ENCODE results near the gene IL1RAPL2. TPM values are rescaled to one million over a fixed set of nuclear protein-coding genes. Genes with fewer than 3 reads are reported as not detected.

Gene IL1RAPL2
- total RNA-seq, 1 experiment from 2014 or later, result 1.6 TPM

DNA sequence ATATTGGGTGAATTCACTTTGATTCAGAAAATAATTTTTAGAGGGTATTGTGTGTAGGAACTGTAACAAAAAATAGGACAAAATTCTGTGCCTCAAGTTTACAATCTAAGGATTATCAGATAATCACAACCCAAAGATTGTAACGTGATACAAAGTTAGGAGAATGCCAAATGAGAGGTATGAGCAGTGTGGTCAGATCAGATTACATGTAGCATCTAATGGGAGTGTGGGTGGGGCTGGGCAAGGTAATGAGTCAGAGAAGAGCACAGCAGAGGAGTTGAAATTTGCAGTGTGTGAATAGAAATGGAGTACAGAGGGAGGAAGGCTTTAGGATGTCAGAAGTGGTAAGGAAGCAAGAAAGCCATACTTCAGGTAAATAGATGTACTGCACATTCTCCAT is 757.9 kb downstream of the IL1RAPL2 start:
- Histone ChIP-seq H3K4me2 (peak overlapping the region; percentile 28; the same call in 1 of the 2 replicates), H4K20me1 (ENCODE audit: insufficient read depth) (no peaks in the 10 kb centered on the region), H3K4me1 (replicated peaks; ENCODE audit: insufficient read depth) (peaks cover 20% of the 10 kb centered on the region), H3K79me2 (ENCODE audit: low read depth) (no peaks in the 10 kb centered on the region), H3F3A (ENCODE audit: insufficient read depth, low read depth) (peaks cover 14% of the 10 kb centered on the region; the same call in 1 of the 2 replicates), H3K4me3 (no peak overlapping the region), H3K27me3 (ENCODE audit: insufficient read depth, low read depth) (no peaks in the 10 kb centered on the region), H3K9me2 (ENCODE audit: insufficient read depth) (no peaks in the 10 kb centered on the region), H3K36me3 (ENCODE audit: low read depth) (no peaks in the 10 kb centered on the region), H2AFZ (no peak overlapping the region), H3K9me3 (ENCODE audit: insufficient read depth, low read depth) (no peaks in the 10 kb centered on the region), H3K27ac (no peak overlapping the region)
- TF ChIP-seq, protein P1, sequence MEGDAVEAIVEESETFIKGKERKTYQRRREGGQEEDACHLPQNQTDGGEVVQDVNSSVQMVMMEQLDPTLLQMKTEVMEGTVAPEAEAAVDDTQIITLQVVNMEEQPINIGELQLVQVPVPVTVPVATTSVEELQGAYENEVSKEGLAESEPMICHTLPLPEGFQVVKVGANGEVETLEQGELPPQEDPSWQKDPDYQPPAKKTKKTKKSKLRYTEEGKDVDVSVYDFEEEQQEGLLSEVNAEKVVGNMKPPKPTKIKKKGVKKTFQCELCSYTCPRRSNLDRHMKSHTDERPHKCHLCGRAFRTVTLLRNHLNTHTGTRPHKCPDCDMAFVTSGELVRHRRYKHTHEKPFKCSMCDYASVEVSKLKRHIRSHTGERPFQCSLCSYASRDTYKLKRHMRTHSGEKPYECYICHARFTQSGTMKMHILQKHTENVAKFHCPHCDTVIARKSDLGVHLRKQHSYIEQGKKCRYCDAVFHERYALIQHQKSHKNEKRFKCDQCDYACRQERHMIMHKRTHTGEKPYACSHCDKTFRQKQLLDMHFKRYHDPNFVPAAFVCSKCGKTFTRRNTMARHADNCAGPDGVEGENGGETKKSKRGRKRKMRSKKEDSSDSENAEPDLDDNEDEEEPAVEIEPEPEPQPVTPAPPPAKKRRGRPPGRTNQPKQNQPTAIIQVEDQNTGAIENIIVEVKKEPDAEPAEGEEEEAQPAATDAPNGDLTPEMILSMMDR (conservative IDR thresholded peaks at IDR 0.05), result no peak
- no peak for TF ChIP-seq EZH2 (IDR thresholded peaks at IDR 0.05; ENCODE audit: low read depth)
- BruUV-seq (replicated peaks), result no TSS peak
- peak; percentile 61 to 79 for DNase-seq
- intact Hi-C loops (cut with micrococcal nuclease; ENCODE audit: unreplicated experiment), result no loop called here
- ChIA-PET POLR2A (ENCODE audit: unreplicated experiment) (interaction anchor here (0.7 kb wide), 1 partner anchor 11 kb away, joined by 5 read pairs; no protein-coding TSS in a partner anchor), CTCF (no interaction called here)

DNA sequence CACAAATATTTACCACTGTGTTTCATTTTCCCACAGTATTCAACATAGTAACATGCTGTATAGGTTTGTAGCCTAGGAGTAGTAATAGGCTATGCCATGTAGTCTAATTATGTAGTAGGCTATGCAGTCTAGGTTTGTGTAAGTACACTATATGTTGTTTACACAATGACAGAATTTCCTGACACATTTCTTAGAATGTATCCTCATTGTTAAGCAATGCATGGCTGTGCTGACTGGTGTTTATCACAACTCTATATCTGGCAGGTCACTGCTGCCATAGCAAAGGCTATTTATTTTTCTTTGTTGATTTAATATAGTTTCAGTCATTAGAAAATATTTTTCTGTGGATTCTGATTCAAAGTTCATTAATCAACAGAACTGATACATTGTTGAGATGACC is 762.8 kb downstream of the IL1RAPL2 start:
- ChIA-PET CTCF (no interaction called here), POLR2A (ENCODE audit: unreplicated experiment) (no interaction called here)
- no peaks in the 10 kb centered on the region for H3K36me3 ChIP-seq (ENCODE audit: low read depth)
- no peaks in the 10 kb centered on the region for H3K9me2 ChIP-seq (ENCODE audit: insufficient read depth)
- TF ChIP-seq, protein P1 (conservative IDR thresholded peaks at IDR 0.05), result no peak
- no peak for TF ChIP-seq EZH2 (IDR thresholded peaks at IDR 0.05; ENCODE audit: low read depth)
- intact Hi-C loops (cut with micrococcal nuclease; ENCODE audit: unreplicated experiment), result no loop called here
- no peaks in the 10 kb centered on the region for H3K79me2 ChIP-seq (ENCODE audit: low read depth)
- no TSS peak for BruUV-seq (replicated peaks)
- no peak overlapping the region for H3K27ac ChIP-seq
- H3K9me3 ChIP-seq (ENCODE audit: insufficient read depth, low read depth), result no peaks in the 10 kb centered on the region
- H3K27me3 ChIP-seq (ENCODE audit: insufficient read depth, low read depth), result no peaks in the 10 kb centered on the region
- H2AFZ ChIP-seq, result no peak overlapping the region
- peaks cover 8% of the 10 kb centered on the region; the same call in 1 of the 2 replicates for H3F3A ChIP-seq (ENCODE audit: insufficient read depth, low read depth)
- H3K4me3 ChIP-seq, result no peak overlapping the region
- no peaks in the 10 kb centered on the region for H4K20me1 ChIP-seq (ENCODE audit: insufficient read depth)
- H3K4me1 ChIP-seq (replicated peaks; ENCODE audit: insufficient read depth), result peaks cover 31% of the 10 kb centered on the region
- DNase-seq, result peak in 1 of 2 experiments; percentile 77
- H3K4me2 ChIP-seq, result no peak overlapping the region

DNA sequence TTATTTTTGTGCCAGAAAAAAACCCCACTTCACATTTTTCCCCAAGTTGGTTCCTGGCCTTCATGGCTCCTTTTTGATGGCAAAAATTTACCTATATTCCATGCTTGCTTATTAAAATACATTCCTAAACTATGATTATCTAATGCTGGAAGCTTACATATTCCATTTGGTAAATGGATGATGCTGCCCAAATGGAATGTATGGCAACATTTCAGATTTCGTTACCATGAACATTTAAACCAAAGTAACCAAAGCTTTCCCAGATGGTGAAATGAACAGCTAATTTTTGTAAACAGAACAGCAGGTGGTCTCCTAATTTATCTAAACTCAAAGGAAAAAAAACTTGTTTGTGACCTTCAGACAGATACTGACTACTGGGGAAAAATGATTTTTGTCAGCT is 765.2 kb downstream of the IL1RAPL2 start:
- ChIA-PET POLR2A (ENCODE audit: unreplicated experiment) (interaction anchor here (0.6 kb wide), 1 partner anchor 19 kb away, joined by 4 read pairs; no protein-coding TSS in a partner anchor), CTCF (interaction anchor here (0.6 kb wide), 1 partner anchor 270 kb away, joined by 7 read pairs; no protein-coding TSS in a partner anchor)

More for the DNA sequence above, 765.2 kb downstream of the IL1RAPL2 start:
- Histone ChIP-seq H3K27me3 (ENCODE audit: insufficient read depth, low read depth) (no peaks in the 10 kb centered on the region), H3K4me1 (replicated peaks; ENCODE audit: insufficient read depth) (peaks cover 21% of the 10 kb centered on the region; the same call in 1 of the 2 replicates), H3K79me2 (ENCODE audit: low read depth) (no peaks in the 10 kb centered on the region), H3F3A (ENCODE audit: insufficient read depth, low read depth) (no peaks in the 10 kb centered on the region), H3K27ac (no peak overlapping the region), H3K9me3 (ENCODE audit: insufficient read depth, low read depth) (no peaks in the 10 kb centered on the region), H3K4me2 (no peak overlapping the region; the same call in 1 of the 2 replicates), H4K20me1 (ENCODE audit: insufficient read depth) (no peaks in the 10 kb centered on the region), H3K36me3 (ENCODE audit: low read depth) (no peaks in the 10 kb centered on the region), H3K9me2 (ENCODE audit: insufficient read depth) (no peaks in the 10 kb centered on the region), H3K4me3 (no peak overlapping the region), H2AFZ (no peak overlapping the region)
- intact Hi-C loops (cut with micrococcal nuclease; ENCODE audit: unreplicated experiment), result no loop called here
- BruUV-seq (replicated peaks), result no TSS peak
- TF ChIP-seq, protein P1 (conservative IDR thresholded peaks at IDR 0.05), result no peak
- TF ChIP-seq EZH2 (IDR thresholded peaks at IDR 0.05; ENCODE audit: low read depth), result no peak
- peak in 1 of 2 experiments; percentile 69 for DNase-seq

Measured in PC-9 (cell line).